ENCODE results near the gene CHRNA4.

GRCh38 chr20:63311833-63312243, 49.3 kb downstream of the CHRNA4 start:
- TF ChIP-seq CTCF (IDR thresholded peaks at IDR 0.05) (no peak), POLR2A (IDR thresholded peaks at IDR 0.05) (no peak)
